Measurements from ENCODE around the gene EDN2.

DNA sequence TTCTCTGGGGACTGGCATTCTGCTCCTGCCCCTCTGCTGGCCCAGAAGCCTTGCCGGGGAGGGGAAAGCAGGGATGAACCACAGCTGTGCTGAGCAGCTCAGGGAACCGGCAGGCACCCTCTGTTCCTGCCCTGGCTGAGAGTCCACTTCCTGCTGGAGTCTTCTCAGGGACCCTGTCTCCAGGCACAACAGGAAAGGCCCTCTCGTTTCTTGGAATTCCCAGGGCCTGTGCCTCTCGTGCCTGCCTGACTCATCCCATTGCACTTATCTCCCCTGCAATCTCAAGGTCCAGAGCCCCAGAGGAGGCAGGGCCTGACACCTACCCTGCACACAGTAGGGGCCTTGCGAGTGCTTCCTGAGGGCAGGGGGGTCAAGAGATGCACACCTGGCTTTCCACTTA lies 1.1 kb upstream of the EDN2 start:
- no peak for TF ChIP-seq YY1 (IDR thresholded peaks at IDR 0.05; ENCODE audit: insufficient read depth, insufficient read length)
- no peak for TF ChIP-seq ZNF274 (IDR thresholded peaks at IDR 0.05; ENCODE audit: low read depth, low read length)

Data from NT2/D1 (cell line).